Mammary epithelial cell (primary cell): ENCODE results near the gene MBNL2.

Experiments used
- EZH2 ChIP-seq: IDR thresholded peaks from 2 replicates; pipeline ENCODE4 v1.6.1; 2012; ENCODE audit warnings: low read length, inconsistent platforms, borderline replicate concordance
- TF ChIP-seq, protein P1 (sequence below), 2 donors: IDR thresholded peaks in 1 of 2; conservative IDR thresholded peaks in 1 of 2; 2 replicates each; pipeline ENCODE4 v1.5.1; 2011 to 2012; ENCODE audit warnings: inconsistent platforms in 2 of 2, low read length in 2 of 2, mild to moderate bottlenecking in 2 of 2, control low read depth in 1 of 2, low read depth in 1 of 2; ENCODE audit not compliant: insufficient read depth in 1 of 2; ENCODE audit errors: extremely low read depth in 1 of 2

GRCh38 chr13:97200081-97200942 lies 21.8 kb upstream of the MBNL2 start:
- no peak for TF ChIP-seq EZH2
- TF ChIP-seq, protein P1, sequence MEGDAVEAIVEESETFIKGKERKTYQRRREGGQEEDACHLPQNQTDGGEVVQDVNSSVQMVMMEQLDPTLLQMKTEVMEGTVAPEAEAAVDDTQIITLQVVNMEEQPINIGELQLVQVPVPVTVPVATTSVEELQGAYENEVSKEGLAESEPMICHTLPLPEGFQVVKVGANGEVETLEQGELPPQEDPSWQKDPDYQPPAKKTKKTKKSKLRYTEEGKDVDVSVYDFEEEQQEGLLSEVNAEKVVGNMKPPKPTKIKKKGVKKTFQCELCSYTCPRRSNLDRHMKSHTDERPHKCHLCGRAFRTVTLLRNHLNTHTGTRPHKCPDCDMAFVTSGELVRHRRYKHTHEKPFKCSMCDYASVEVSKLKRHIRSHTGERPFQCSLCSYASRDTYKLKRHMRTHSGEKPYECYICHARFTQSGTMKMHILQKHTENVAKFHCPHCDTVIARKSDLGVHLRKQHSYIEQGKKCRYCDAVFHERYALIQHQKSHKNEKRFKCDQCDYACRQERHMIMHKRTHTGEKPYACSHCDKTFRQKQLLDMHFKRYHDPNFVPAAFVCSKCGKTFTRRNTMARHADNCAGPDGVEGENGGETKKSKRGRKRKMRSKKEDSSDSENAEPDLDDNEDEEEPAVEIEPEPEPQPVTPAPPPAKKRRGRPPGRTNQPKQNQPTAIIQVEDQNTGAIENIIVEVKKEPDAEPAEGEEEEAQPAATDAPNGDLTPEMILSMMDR (conservative IDR thresholded peaks at IDR 0.05 in 1 of 2, IDR thresholded peaks at IDR 0.05 in 1 of 2; ENCODE audit: extremely low read depth in 1 of 2, insufficient read depth in 1 of 2, low read depth in 1 of 2, low read length in 2 of 2): no peak
